Esophagus squamous epithelium (tissue), 4 donors: ENCODE measurements around the gene CNTN4.

Experiments used
- POLR2A ChIP-seq, 4 donors: fragments of 450-650 bp; IDR thresholded peaks; one replicate each; pipeline ENCODE4 v1.6.1; 2017; ENCODE audit warnings: antibody characterized with exemption in 4 of 4, mild to moderate bottlenecking in 4 of 4, moderate library complexity in 3 of 4
- TF ChIP-seq, protein P1 (sequence below), 6 experiments: fragments of 450-650 bp in 4 of 6; fragments of 200-600 bp in 2 of 6; sonication (generic) in 2 of 6; IDR thresholded peaks; one replicate each; pipeline ENCODE4 v1.5.1; 2016 to 2019; ENCODE audit warnings: antibody characterized with exemption in 6 of 6, mild to moderate bottlenecking in 4 of 6, moderate library complexity in 4 of 6

- no peak for TF ChIP-seq POLR2A (IDR thresholded peaks at IDR 0.05)
- TF ChIP-seq, protein P1, sequence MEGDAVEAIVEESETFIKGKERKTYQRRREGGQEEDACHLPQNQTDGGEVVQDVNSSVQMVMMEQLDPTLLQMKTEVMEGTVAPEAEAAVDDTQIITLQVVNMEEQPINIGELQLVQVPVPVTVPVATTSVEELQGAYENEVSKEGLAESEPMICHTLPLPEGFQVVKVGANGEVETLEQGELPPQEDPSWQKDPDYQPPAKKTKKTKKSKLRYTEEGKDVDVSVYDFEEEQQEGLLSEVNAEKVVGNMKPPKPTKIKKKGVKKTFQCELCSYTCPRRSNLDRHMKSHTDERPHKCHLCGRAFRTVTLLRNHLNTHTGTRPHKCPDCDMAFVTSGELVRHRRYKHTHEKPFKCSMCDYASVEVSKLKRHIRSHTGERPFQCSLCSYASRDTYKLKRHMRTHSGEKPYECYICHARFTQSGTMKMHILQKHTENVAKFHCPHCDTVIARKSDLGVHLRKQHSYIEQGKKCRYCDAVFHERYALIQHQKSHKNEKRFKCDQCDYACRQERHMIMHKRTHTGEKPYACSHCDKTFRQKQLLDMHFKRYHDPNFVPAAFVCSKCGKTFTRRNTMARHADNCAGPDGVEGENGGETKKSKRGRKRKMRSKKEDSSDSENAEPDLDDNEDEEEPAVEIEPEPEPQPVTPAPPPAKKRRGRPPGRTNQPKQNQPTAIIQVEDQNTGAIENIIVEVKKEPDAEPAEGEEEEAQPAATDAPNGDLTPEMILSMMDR (IDR thresholded peaks at IDR 0.05): no peak
These were observed 629.1 kb downstream of the CNTN4 start for GRCh38 chr3:2727610-2728318.
